Astrocyte of the cerebellum (primary cell): ENCODE measurements around the gene BIRC6.

Source experiments
- DNase-seq: peaks from one replicate; pipeline ENCODE4 v3.0.0-alpha.2; 2011; ENCODE audit warnings: low read depth
- H3K4me3 ChIP-seq: 2 replicates; pipeline ENCODE4 v1.5.1; 2011; ENCODE audit warnings: mild to moderate bottlenecking, low read depth, low read length, moderate library complexity
- in situ Hi-C: cut with HindIII; loops from 2 replicates; pipeline ENCODE4 v1.10.0; 2017; ENCODE audit warnings: low sequenced_read_pairs
- TF ChIP-seq, protein P1 (sequence below): IDR thresholded peaks from 2 replicates; pipeline ENCODE4 v1.5.1; 2012; ENCODE audit warnings: low read length, low read depth, moderate library complexity, mild to moderate bottlenecking; ENCODE audit errors: missing control alignments

Gene BIRC6

DNA sequence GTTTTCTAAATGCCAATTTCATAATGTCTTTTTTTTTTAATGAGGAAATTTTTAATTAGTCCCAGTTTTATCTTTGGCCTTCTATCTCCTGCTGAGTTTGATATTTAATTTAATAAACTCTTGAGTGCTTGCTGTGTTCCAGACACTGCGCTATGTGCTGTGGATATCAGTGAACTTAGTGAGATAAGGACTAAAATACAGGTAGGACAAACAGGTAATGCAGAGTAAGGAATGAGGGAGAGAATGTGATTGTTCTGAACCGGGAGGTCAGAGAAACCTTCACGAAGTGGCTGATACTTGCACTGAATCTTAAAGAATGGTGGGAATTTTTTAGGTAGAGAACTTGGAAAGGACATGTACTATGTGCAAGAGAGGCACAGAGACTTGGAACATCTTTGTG is 299.2 kb downstream of the BIRC6 start:
- TF ChIP-seq, protein P1, sequence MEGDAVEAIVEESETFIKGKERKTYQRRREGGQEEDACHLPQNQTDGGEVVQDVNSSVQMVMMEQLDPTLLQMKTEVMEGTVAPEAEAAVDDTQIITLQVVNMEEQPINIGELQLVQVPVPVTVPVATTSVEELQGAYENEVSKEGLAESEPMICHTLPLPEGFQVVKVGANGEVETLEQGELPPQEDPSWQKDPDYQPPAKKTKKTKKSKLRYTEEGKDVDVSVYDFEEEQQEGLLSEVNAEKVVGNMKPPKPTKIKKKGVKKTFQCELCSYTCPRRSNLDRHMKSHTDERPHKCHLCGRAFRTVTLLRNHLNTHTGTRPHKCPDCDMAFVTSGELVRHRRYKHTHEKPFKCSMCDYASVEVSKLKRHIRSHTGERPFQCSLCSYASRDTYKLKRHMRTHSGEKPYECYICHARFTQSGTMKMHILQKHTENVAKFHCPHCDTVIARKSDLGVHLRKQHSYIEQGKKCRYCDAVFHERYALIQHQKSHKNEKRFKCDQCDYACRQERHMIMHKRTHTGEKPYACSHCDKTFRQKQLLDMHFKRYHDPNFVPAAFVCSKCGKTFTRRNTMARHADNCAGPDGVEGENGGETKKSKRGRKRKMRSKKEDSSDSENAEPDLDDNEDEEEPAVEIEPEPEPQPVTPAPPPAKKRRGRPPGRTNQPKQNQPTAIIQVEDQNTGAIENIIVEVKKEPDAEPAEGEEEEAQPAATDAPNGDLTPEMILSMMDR = no peak
- in situ Hi-C loops = no loop called here
- H3K4me3 ChIP-seq = no peak overlapping the region
- no peak for DNase-seq

- DNase-seq = no peak
- TF ChIP-seq, protein P1 = no peak
- in situ Hi-C loops = no loop called here
- H3K4me3 ChIP-seq = no peak overlapping the region
Observed at GRCh38 chr2:32663864-32664263, 307.0 kb downstream of the BIRC6 start.

DNA sequence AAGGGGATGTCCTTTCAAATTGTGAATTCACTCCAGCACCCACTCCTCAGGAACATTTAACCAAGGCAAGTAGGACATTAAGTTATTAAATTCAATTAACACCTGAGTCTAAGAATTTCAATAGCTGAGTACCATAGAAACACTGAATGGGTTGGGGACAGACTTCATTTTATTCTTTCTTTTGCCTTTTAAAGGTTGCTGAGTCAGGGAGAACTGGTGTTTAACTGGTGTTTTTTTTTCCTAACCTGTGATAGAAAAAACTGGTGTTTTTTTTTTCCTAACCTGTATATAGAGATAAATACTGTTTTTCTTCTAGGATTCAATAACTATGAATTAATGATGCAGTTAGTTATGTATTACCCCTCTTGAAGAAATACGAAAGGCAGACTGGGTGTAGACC is 309.9 kb downstream of the BIRC6 start:
- DNase-seq = no peak
- in situ Hi-C loops = no loop called here
- no peak overlapping the region for H3K4me3 ChIP-seq
- TF ChIP-seq, protein P1 = no peak

- TF ChIP-seq, protein P1 = no peak
- no peak overlapping the region for H3K4me3 ChIP-seq
- in situ Hi-C loops = no loop called here
- no peak for DNase-seq
Observed at GRCh38 chr2:32668254-32668653, 311.4 kb downstream of the BIRC6 start.
